GM12878 (cell line): ENCODE results near the gene COL27A1. TPM values are rescaled to one million over a fixed set of nuclear protein-coding genes. Genes with fewer than 3 reads are reported as not detected.

Source experiments
- BCLAF1 ChIP-seq: fragments of 450-650 bp; IDR thresholded peaks from 2 replicates; pipeline ENCODE4 v1.6.1; 2017; ENCODE audit warnings: antibody characterized with exemption, mild to moderate bottlenecking, moderate library complexity
- BRCA1 ChIP-seq: IDR thresholded peaks from 2 replicates; pipeline ENCODE4 v1.6.1; 2011; ENCODE audit warnings: low read depth, low read length, improper control_type of control experiment
- CHD1 ChIP-seq: IDR thresholded peaks from 2 replicates; pipeline ENCODE4 v1.6.1; 2012; ENCODE audit warnings: low read depth, low read length, improper control_type of control experiment
- EP300 ChIP-seq, 2 experiments: fragments of 150-350 bp in 1 of 2; IDR thresholded peaks; 2 replicates each; pipeline ENCODE4 v1.6.1; 2011 to 2012; ENCODE audit warnings: low read depth in 2 of 2, low read length in 2 of 2, borderline replicate concordance in 1 of 2, improper control_type of control experiment in 1 of 2, inconsistent platforms in 1 of 2; ENCODE audit not compliant: control insufficient read depth in 1 of 2
- MEF2B ChIP-seq: fragments of 450-650 bp; IDR thresholded peaks from 2 replicates; pipeline ENCODE4 v1.6.1; 2018; ENCODE audit warnings: mild to moderate bottlenecking, moderate library complexity; ENCODE audit not compliant: partially characterized antibody, poor library complexity, severe bottlenecking
- SUPT20H ChIP-seq: IDR thresholded peaks from 2 replicates; pipeline ENCODE4 v1.6.1; 2011; ENCODE audit warnings: low read depth, mild to moderate bottlenecking, low read length, moderate library complexity, borderline replicate concordance; ENCODE audit not compliant: control insufficient read depth
- TARDBP ChIP-seq: IDR thresholded peaks from 2 replicates; pipeline ENCODE4 v1.6.1; 2016; ENCODE audit warnings: borderline replicate concordance
- WRNIP1 ChIP-seq: IDR thresholded peaks from 2 replicates; pipeline ENCODE4 v1.6.1; 2011; ENCODE audit warnings: low read depth, low read length, improper control_type of control experiment, borderline replicate concordance
- polyA plus RNA-seq, 11 experiments: library from polyadenylated mRNA; depleted of rRNA in 4 of 11; unstranded in 6 of 11; stranded (reverse) in 5 of 11; fragments of >200 nt; fragmentation: Nextera tagmentation in 4 of 11; fragmentation: Illumina TruSeq in 1 of 11; extraction: Ambion mirVana in 4 of 11; extraction: Trizol in 1 of 11; gene quantifications; 1 replicate in 1 of 11; 2 replicates in 10 of 11; pipeline versions ENCODE4 v1.2.1 to v1.2.3, GENCODE V29; 2011 to 2016; ENCODE audit warnings: inconsistent platforms in 2 of 11, missing spikeins in 2 of 11, low read depth in 1 of 11
- total RNA-seq, 4 experiments: library from RNA; depleted of rRNA in 3 of 4; stranded (reverse); fragments of >200 nt in 3 of 4; fragmentation: Illumina TruSeq in 1 of 4; extraction: Trizol in 1 of 4; gene quantifications; 2 replicates each; pipeline versions ENCODE4 v1.2.1 to v1.2.3, GENCODE V29; 2013 to 2021
- TF ChIP-seq, protein P1 (sequence below): IDR thresholded peaks from 2 replicates; pipeline ENCODE4 v1.6.1; 2012; ENCODE audit warnings: low read depth, low read length, improper control_type of control experiment
- TF ChIP-seq, protein P2 (sequence below), 3 experiments: IDR thresholded peaks in 2 of 3; conservative IDR thresholded peaks in 1 of 3; 2 replicates each; pipeline ENCODE4 v1.5.1; 2011; ENCODE audit warnings: low read depth in 3 of 3, low read length in 3 of 3, mild to moderate bottlenecking in 3 of 3, control low read depth in 2 of 3, moderate library complexity in 2 of 3, inconsistent platforms in 1 of 3, mixed read lengths in 1 of 3; ENCODE audit not compliant: control insufficient read depth in 2 of 3, insufficient read depth in 1 of 3; ENCODE audit errors: extremely low read depth in 1 of 3

COL27A1 gene
- total and polyA plus RNA-seq, 10 of the 15 experiments (the other 5 are each of a cell fraction or from before 2014, with no cell fraction given): 0.10 TPM; not detected in 9

GRCh38 chr9:114291886-114292590, 136.7 kb downstream of the COL27A1 start (continued):
- TF ChIP-seq MEF2B: no peak
- no peak for TF ChIP-seq EP300 (IDR thresholded peaks at IDR 0.05; ENCODE audit: borderline replicate concordance in 1 of 2, control insufficient read depth in 1 of 2, low read depth in 2 of 2, low read length in 2 of 2)
- TF ChIP-seq CHD1: no peak
- no peak for TF ChIP-seq SUPT20H
- no peak for TF ChIP-seq BCLAF1
- TF ChIP-seq, protein P1, sequence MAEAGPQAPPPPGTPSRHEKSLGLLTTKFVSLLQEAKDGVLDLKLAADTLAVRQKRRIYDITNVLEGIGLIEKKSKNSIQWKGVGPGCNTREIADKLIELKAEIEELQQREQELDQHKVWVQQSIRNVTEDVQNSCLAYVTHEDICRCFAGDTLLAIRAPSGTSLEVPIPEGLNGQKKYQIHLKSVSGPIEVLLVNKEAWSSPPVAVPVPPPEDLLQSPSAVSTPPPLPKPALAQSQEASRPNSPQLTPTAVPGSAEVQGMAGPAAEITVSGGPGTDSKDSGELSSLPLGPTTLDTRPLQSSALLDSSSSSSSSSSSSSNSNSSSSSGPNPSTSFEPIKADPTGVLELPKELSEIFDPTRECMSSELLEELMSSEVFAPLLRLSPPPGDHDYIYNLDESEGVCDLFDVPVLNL: no peak
- TF ChIP-seq WRNIP1: no peak
- TF ChIP-seq TARDBP: no peak
- no peak for TF ChIP-seq BRCA1
- TF ChIP-seq, protein P2, sequence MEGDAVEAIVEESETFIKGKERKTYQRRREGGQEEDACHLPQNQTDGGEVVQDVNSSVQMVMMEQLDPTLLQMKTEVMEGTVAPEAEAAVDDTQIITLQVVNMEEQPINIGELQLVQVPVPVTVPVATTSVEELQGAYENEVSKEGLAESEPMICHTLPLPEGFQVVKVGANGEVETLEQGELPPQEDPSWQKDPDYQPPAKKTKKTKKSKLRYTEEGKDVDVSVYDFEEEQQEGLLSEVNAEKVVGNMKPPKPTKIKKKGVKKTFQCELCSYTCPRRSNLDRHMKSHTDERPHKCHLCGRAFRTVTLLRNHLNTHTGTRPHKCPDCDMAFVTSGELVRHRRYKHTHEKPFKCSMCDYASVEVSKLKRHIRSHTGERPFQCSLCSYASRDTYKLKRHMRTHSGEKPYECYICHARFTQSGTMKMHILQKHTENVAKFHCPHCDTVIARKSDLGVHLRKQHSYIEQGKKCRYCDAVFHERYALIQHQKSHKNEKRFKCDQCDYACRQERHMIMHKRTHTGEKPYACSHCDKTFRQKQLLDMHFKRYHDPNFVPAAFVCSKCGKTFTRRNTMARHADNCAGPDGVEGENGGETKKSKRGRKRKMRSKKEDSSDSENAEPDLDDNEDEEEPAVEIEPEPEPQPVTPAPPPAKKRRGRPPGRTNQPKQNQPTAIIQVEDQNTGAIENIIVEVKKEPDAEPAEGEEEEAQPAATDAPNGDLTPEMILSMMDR (IDR thresholded peaks at IDR 0.05 in 2 of 3, conservative IDR thresholded peaks at IDR 0.05 in 1 of 3; ENCODE audit: control insufficient read depth in 2 of 3, extremely low read depth in 1 of 3, insufficient read depth in 1 of 3, low read depth in 3 of 3, low read length in 3 of 3): no peak
